ENCODE measurements around the gene FHAD1.

- TF ChIP-seq MAX (IDR thresholded peaks at IDR 0.05) (no peak), FOXA1 (IDR thresholded peaks at IDR 0.05) (no peak), YY1 (IDR thresholded peaks at IDR 0.05) (no peak), CTCF (IDR thresholded peaks at IDR 0.05; ENCODE audit: low read depth, low read length, missing input control) (no peak), RAD21 (IDR thresholded peaks at IDR 0.05) (no peak), TAF1 (conservative IDR thresholded peaks at IDR 0.05) (no peak), EGR1 (IDR thresholded peaks at IDR 0.05; ENCODE audit: low read depth in 2 of 2) (no peak), REST (IDR thresholded peaks at IDR 0.05) (no peak), RXRA (IDR thresholded peaks at IDR 0.05) (no peak), JUND (IDR thresholded peaks at IDR 0.05) (no peak)
Observed at GRCh38 chr1:15384301-15384901, 137.4 kb downstream of the FHAD1 start.

All from liver (tissue), 3 donors.